A673 (cell line): ENCODE measurements around the gene CCDC178. TPM values are rescaled to one million over a fixed set of nuclear protein-coding genes. Genes with fewer than 3 reads are reported as not detected.

Experiments used
- BruUV-seq: library from RNA; stranded (reverse); fragments of 400-500 nt; replicated peaks from 2 replicates; lab custom pipeline; 2021; lab: Mats Ljungman, UMichigan
- CTCF ChIA-PET: fragments of 300-600 bp; sonication (Branson Sonifier 250); formaldehyde crosslinking; loops from one replicate; lab custom pipeline; 2022; ENCODE audit warnings: antibody characterized with exemption; lab: Charles Lee
- POLR2A ChIA-PET: fragments of 300-600 bp; sonication (Branson Sonifier 250); formaldehyde crosslinking; loops from one replicate; lab custom pipeline; 2022; ENCODE audit warnings: antibody characterized with exemption; ENCODE audit not compliant: low non-redundant PET; lab: Charles Lee
- DNase-seq: peaks from one replicate; pipeline ENCODE4 v3.0.0-alpha.2; 2015; ENCODE audit warnings: low spot score
- H3K27ac ChIP-seq: fragments of 200-600 bp; sonication (generic); 2 replicates; pipeline ENCODE4 v1.5.1; 2016; ENCODE audit warnings: mixed run types, low read depth, mild to moderate bottlenecking, mixed read lengths, antibody characterized with exemption, low read length; ENCODE audit not compliant: poor library complexity, severe bottlenecking
- H3K27me3 ChIP-seq: fragments of 200-600 bp; sonication (generic); replicated peaks from 2 replicates; pipeline ENCODE4 v1.6.1; 2017; ENCODE audit warnings: mixed run types, low read depth, mild to moderate bottlenecking, mixed read lengths, antibody characterized with exemption, low read length; ENCODE audit not compliant: insufficient read depth, poor library complexity
- H3K36me3 ChIP-seq: fragments of 200-600 bp; sonication (generic); 2 replicates; pipeline ENCODE4 v1.6.1; 2016; ENCODE audit warnings: mixed run types, mild to moderate bottlenecking, mixed read lengths, antibody characterized with exemption, low read length; ENCODE audit not compliant: insufficient read depth, poor library complexity, severe bottlenecking
- H3K4me1 ChIP-seq: fragments of 200-600 bp; sonication (generic); 2 replicates; pipeline ENCODE4 v1.6.1; 2017; ENCODE audit warnings: mixed run types, mild to moderate bottlenecking, mixed read lengths, antibody characterized with exemption, low read length; ENCODE audit not compliant: insufficient read depth, poor library complexity, severe bottlenecking
- H3K4me3 ChIP-seq: fragments of 200-600 bp; sonication (generic); 2 replicates; pipeline ENCODE4 v1.5.1; 2016; ENCODE audit warnings: low read depth, mixed run types, mild to moderate bottlenecking, mixed read lengths, low read length; ENCODE audit not compliant: poor library complexity, severe bottlenecking
- H3K9me3 ChIP-seq: fragments of 200-600 bp; sonication (generic); 2 replicates; pipeline ENCODE4 v1.6.1; 2016; ENCODE audit warnings: mixed run types, low read depth, mild to moderate bottlenecking, mixed read lengths, antibody characterized with exemption, low read length; ENCODE audit not compliant: poor library complexity, severe bottlenecking
- CTCF ChIP-seq: fragments of 300-800, 200-600 bp; sonication (generic); conservative IDR thresholded peaks from 2 replicates; pipeline ENCODE4 v1.5.1; 2017; ENCODE audit warnings: low read depth, mild to moderate bottlenecking, antibody characterized with exemption, low read length, moderate library complexity, mixed read lengths
- EZH2 ChIP-seq: fragments of 200-600 bp; sonication (generic); IDR thresholded peaks from 2 replicates; pipeline ENCODE4 v1.6.1; 2017; ENCODE audit warnings: borderline replicate concordance, low read depth, mild to moderate bottlenecking, mixed read lengths, antibody characterized with exemption, low read length; ENCODE audit not compliant: poor library complexity, severe bottlenecking
- intact Hi-C: fragments of 100-400 bp; cut with micrococcal nuclease; formaldehyde crosslinking; loops from one replicate; pipeline ENCODE4 v1.10.0; 2022; ENCODE audit not compliant: unreplicated experiment
- total RNA-seq: library from RNA; stranded (reverse); gene quantifications from 2 replicates; pipeline ENCODE4 v1.2.3, GENCODE V29; 2021

Gene CCDC178
- total RNA-seq, 1 experiment from 2014 or later: not detected

GRCh38 chr18:33282709-33283333, 157.7 kb downstream of the CCDC178 start:
- ChIA-PET CTCF (no interaction called here), POLR2A (no interaction called here)
- TF ChIP-seq EZH2: no peak
- no peak for TF ChIP-seq CTCF
- H3K36me3 ChIP-seq: no peaks in the 10 kb centered on the region
- no peaks in the 10 kb centered on the region for H3K27me3 ChIP-seq
- DNase-seq: peak; percentile 1
- BruUV-seq: no TSS peak
- H3K27ac ChIP-seq: no peak overlapping the region
- H3K4me1 ChIP-seq: no peaks in the 10 kb centered on the region
- intact Hi-C loops: no loop called here
- no peak overlapping the region for H3K4me3 ChIP-seq
- no peaks in the 10 kb centered on the region for H3K9me3 ChIP-seq

GRCh38 chr18:33282142-33282541, 158.4 kb downstream of the CCDC178 start:
- CTCF ChIA-PET: no interaction called here

GRCh38 chr18:33277431-33277830, 163.1 kb downstream of the CCDC178 start:
- peak; percentile 51 for DNase-seq
- no peaks in the 10 kb centered on the region for H3K36me3 ChIP-seq
- TF ChIP-seq CTCF: no peak
- no peak for TF ChIP-seq EZH2
- no peak overlapping the region for H3K4me3 ChIP-seq
- intact Hi-C loops: no loop called here
- H3K27me3 ChIP-seq: no peaks in the 10 kb centered on the region
- no peaks in the 10 kb centered on the region for H3K4me1 ChIP-seq
- POLR2A ChIA-PET: no interaction called here
- CTCF ChIA-PET: no interaction called here
- no peak overlapping the region for H3K27ac ChIP-seq
- no peaks in the 10 kb centered on the region for H3K9me3 ChIP-seq
- BruUV-seq: no TSS peak

More at GRCh38 chr18:33282142-33282541, 158.4 kb downstream of the CCDC178 start:
- Histone ChIP-seq H3K27me3 (no peaks in the 10 kb centered on the region), H3K4me1 (no peaks in the 10 kb centered on the region), H3K27ac (no peak overlapping the region), H3K36me3 (no peaks in the 10 kb centered on the region), H3K4me3 (no peak overlapping the region), H3K9me3 (no peaks in the 10 kb centered on the region)
- TF ChIP-seq EZH2 (no peak), CTCF (no peak)
- POLR2A ChIA-PET: no interaction called here
- no peak for DNase-seq
- no TSS peak for BruUV-seq
- intact Hi-C loops: no loop called here
